Measurements from ENCODE around the gene TMEM134. TPM values are rescaled to one million over a fixed set of nuclear protein-coding genes. Genes with fewer than 3 reads are reported as not detected.

The TMEM134 gene
- total and polyA plus RNA-seq, 4 donors = 10.2 to 86.9 (median 63.5) TPM

DNA sequence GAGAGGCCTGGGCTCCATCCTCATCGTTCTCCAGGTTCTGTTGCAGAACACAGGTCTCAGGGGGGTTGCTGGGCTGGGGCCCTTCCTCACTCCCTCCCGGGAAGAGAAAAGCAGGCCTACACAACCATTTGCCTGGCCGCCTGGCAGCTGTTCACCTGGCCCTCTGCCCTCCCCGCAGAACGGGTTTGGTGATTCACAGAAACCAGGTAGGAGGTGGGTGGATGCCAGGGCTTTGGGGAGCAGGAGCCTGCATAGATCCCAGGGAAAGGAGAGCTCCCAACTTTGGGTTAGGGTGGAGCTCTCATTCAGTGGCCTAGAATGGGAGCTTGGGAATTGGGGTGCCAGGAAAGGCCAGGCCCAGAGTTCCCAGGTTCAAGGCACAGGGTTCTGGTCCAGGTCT is 995 bp downstream of the TMEM134 start:
- H3K9me3 ChIP-seq (ENCODE audit: control insufficient read depth in 4 of 4, low read length in 3 of 4) = no peaks in the 10 kb centered on the region
- no peaks in the 10 kb centered on the region for H3K36me3 ChIP-seq (ENCODE audit: control insufficient read depth in 4 of 4, insufficient read depth in 3 of 4, low read depth in 1 of 4, low read length in 3 of 4)
- DNase-seq (ENCODE audit: low spot score) = no peak
- peak overlapping the region; percentile 80 to 91 (median 86) for H3K4me3 ChIP-seq (ENCODE audit: low read depth in 1 of 3, low read length in 3 of 3)
- H3K4me1 ChIP-seq (ENCODE audit: control insufficient read depth in 4 of 4, insufficient read depth in 4 of 4, low read length in 3 of 4) = peaks cover 19 to 45% (median 32%) of the 10 kb centered on the region in 4 donors
- TF ChIP-seq RAD21 (IDR thresholded peaks at IDR 0.05) = peak in 1 of 2 donors; percentile 14
- no peak for TF ChIP-seq FOXA2 (IDR thresholded peaks at IDR 0.05)
- peak overlapping the region; percentile 36 to 85 for H3K9ac ChIP-seq (ENCODE audit: low read depth in 1 of 2, low read length in 2 of 2)
- no peaks in the 10 kb centered on the region for H3K27me3 ChIP-seq (ENCODE audit: control insufficient read depth in 4 of 4, insufficient read depth in 4 of 4, low read length in 3 of 4)
- WGBS = 27% methylated on average over 5 of the region's 5 CpGs
- H3K27ac ChIP-seq (ENCODE audit: low read depth in 1 of 2, low read length in 2 of 2) = peak overlapping the region; percentile 86 to 90

DNA sequence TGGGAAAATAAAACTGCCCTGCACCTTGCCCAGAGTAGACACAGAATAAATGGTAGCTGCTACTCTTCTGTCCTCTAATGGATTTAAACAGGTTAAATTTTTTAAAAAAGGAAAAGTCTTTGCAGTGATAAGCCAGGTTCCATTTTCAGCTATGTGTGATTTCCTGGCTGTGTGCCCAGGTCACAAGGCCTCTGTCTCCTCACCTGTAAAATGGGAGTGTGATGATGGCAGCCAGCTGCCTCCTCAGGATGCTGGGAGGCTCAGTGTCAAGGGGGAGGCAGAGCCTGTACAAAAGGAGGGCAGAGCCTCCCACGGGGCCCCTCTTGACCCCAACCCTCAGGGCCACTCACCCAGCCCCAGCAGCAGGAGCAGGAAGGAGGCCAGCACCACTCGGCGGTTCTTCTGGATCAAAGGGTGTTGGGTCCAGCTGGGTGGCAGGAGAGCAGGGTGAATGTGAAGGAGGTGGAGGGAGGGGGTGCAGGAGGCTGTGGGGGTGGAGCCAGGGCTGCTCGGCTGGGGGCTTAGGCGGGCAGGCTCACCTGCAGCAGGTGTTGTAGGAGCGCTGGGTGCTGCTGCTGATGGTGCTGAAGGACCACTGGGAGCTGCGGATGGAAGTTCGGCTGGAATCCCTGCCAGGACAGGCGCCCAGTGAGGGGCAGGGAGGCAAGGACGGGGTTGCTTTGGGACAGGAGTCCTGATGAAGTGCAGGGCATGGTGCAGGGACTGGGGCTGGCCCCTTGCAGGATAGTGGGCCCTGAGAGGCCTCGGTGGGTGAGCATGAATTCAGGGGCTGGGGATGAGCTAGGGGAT is 1.9 kb downstream of the TMEM134 start:
- H3K27ac ChIP-seq (ENCODE audit: low read depth in 1 of 2, low read length in 2 of 2) = peak overlapping the region; percentile 86 to 90
- H3K9ac ChIP-seq (ENCODE audit: low read depth in 1 of 2, low read length in 2 of 2) = peak overlapping the region in 1 of 2 donors; percentile 85
- no peak for DNase-seq (ENCODE audit: low spot score)
- no peaks in the 10 kb centered on the region for H3K36me3 ChIP-seq (ENCODE audit: control insufficient read depth in 4 of 4, insufficient read depth in 3 of 4, low read depth in 1 of 4, low read length in 3 of 4)
- no peak overlapping the region for H3K4me3 ChIP-seq (ENCODE audit: low read depth in 1 of 3, low read length in 3 of 3)
- no peaks in the 10 kb centered on the region for H3K27me3 ChIP-seq (ENCODE audit: control insufficient read depth in 4 of 4, insufficient read depth in 4 of 4, low read length in 3 of 4)
- TF ChIP-seq TAF1 (conservative IDR thresholded peaks at IDR 0.05) (no peak), YY1 (IDR thresholded peaks at IDR 0.05) (no peak), FOXA1 (IDR thresholded peaks at IDR 0.05) (no peak), JUND (IDR thresholded peaks at IDR 0.05) (no peak), RXRA (IDR thresholded peaks at IDR 0.05) (no peak), SP1 (IDR thresholded peaks at IDR 0.05) (no peak), GABPA (IDR thresholded peaks at IDR 0.05 in 1 of 2, conservative IDR thresholded peaks at IDR 0.05 in 1 of 2) (no peak), RAD21 (IDR thresholded peaks at IDR 0.05) (no peak), FOXA2 (IDR thresholded peaks at IDR 0.05) (no peak), HNF4G (IDR thresholded peaks at IDR 0.05) (no peak), EGR1 (IDR thresholded peaks at IDR 0.05; ENCODE audit: low read depth in 2 of 2) (no peak), NR2F2 (IDR thresholded peaks at IDR 0.05) (no peak), HNF4A (conservative IDR thresholded peaks at IDR 0.05) (no peak)
- TF ChIP-seq, protein P1, sequence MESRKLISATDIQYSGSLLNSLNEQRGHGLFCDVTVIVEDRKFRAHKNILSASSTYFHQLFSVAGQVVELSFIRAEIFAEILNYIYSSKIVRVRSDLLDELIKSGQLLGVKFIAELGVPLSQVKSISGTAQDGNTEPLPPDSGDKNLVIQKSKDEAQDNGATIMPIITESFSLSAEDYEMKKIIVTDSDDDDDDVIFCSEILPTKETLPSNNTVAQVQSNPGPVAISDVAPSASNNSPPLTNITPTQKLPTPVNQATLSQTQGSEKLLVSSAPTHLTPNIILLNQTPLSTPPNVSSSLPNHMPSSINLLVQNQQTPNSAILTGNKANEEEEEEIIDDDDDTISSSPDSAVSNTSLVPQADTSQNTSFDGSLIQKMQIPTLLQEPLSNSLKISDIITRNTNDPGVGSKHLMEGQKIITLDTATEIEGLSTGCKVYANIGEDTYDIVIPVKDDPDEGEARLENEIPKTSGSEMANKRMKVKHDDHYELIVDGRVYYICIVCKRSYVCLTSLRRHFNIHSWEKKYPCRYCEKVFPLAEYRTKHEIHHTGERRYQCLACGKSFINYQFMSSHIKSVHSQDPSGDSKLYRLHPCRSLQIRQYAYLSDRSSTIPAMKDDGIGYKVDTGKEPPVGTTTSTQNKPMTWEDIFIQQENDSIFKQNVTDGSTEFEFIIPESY (IDR thresholded peaks at IDR 0.05) = no peak
- TF ChIP-seq, protein P2, sequence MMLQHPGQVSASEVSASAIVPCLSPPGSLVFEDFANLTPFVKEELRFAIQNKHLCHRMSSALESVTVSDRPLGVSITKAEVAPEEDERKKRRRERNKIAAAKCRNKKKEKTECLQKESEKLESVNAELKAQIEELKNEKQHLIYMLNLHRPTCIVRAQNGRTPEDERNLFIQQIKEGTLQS (IDR thresholded peaks at IDR 0.05) = no peak
- TF ChIP-seq, protein P3, sequence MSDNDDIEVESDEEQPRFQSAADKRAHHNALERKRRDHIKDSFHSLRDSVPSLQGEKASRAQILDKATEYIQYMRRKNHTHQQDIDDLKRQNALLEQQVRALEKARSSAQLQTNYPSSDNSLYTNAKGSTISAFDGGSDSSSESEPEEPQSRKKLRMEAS (IDR thresholded peaks at IDR 0.05) = no peak
- TF ChIP-seq, protein P4, sequence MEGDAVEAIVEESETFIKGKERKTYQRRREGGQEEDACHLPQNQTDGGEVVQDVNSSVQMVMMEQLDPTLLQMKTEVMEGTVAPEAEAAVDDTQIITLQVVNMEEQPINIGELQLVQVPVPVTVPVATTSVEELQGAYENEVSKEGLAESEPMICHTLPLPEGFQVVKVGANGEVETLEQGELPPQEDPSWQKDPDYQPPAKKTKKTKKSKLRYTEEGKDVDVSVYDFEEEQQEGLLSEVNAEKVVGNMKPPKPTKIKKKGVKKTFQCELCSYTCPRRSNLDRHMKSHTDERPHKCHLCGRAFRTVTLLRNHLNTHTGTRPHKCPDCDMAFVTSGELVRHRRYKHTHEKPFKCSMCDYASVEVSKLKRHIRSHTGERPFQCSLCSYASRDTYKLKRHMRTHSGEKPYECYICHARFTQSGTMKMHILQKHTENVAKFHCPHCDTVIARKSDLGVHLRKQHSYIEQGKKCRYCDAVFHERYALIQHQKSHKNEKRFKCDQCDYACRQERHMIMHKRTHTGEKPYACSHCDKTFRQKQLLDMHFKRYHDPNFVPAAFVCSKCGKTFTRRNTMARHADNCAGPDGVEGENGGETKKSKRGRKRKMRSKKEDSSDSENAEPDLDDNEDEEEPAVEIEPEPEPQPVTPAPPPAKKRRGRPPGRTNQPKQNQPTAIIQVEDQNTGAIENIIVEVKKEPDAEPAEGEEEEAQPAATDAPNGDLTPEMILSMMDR (IDR thresholded peaks at IDR 0.05; ENCODE audit: low read depth, low read length, missing input control) = no peak
- peaks cover 19 to 43% (median 31%) of the 10 kb centered on the region in 4 donors for H3K4me1 ChIP-seq (ENCODE audit: control insufficient read depth in 4 of 4, insufficient read depth in 4 of 4, low read length in 3 of 4)
- WGBS = 71% methylated on average over 11 of the region's 11 CpGs
- H3K9me3 ChIP-seq (ENCODE audit: control insufficient read depth in 4 of 4, low read length in 3 of 4) = no peaks in the 10 kb centered on the region
